Upper lobe of left lung (tissue), 4 donors: ENCODE results near the gene PREB.

Experiments used
- POLR2A ChIP-seq, 4 donors: fragments of 450-650 bp; IDR thresholded peaks; one replicate each; pipeline ENCODE4 v1.5.1; 2016 to 2017; ENCODE audit warnings: antibody characterized with exemption in 4 of 4, mild to moderate bottlenecking in 2 of 4
- TF ChIP-seq, protein P1 (sequence below), 6 experiments: fragments of 450-650 bp in 4 of 6; fragments of 200-600 bp in 2 of 6; sonication (generic) in 2 of 6; IDR thresholded peaks; one replicate each; pipeline ENCODE4 v1.5.1; 2016 to 2019; ENCODE audit warnings: antibody characterized with exemption in 6 of 6

DNA sequence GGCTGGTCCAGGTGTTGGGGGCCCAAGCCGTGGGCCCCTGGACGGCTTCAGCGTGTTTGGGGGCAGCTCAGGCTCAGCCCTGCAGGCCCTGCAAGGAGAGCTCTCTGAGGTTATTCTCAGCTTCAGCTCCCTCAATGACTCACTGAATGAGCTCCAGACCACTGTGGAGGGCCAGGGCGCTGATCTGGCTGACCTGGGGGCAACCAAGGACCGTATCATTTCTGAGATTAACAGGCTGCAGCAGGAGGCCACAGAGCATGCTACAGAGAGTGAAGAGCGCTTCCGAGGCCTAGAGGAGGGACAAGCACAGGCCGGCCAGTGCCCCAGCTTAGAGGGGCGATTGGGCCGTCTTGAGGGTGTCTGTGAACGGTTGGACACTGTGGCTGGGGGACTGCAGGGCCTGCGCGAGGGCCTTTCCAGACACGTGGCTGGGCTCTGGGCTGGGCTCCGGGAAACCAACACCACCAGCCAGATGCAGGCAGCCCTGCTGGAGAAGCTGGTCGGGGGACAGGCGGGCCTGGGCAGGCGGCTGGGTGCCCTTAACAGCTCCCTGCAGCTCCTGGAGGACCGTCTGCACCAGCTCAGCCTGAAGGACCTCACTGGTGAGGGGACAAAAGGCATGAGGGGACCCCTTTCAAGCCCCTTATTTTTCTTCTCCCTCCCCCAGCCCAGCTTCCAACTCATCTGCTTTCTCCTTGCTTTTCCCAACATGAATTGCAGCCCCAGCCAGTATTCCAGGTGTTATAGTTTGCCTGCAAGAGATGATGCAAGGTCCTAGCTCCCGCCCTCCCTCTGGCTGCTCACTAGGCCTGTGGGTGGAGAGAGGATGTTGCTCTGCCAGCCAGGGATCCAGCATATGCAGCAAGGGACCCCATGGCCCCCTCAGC, 50.8 kb downstream of the PREB start:
- TF ChIP-seq, protein P1, sequence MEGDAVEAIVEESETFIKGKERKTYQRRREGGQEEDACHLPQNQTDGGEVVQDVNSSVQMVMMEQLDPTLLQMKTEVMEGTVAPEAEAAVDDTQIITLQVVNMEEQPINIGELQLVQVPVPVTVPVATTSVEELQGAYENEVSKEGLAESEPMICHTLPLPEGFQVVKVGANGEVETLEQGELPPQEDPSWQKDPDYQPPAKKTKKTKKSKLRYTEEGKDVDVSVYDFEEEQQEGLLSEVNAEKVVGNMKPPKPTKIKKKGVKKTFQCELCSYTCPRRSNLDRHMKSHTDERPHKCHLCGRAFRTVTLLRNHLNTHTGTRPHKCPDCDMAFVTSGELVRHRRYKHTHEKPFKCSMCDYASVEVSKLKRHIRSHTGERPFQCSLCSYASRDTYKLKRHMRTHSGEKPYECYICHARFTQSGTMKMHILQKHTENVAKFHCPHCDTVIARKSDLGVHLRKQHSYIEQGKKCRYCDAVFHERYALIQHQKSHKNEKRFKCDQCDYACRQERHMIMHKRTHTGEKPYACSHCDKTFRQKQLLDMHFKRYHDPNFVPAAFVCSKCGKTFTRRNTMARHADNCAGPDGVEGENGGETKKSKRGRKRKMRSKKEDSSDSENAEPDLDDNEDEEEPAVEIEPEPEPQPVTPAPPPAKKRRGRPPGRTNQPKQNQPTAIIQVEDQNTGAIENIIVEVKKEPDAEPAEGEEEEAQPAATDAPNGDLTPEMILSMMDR (IDR thresholded peaks at IDR 0.05): no peak
- TF ChIP-seq POLR2A (IDR thresholded peaks at IDR 0.05): no peak
